OCI-LY1 (cell line): Measurements from ENCODE around the gene CLIC6.
"Not testable (repeated sequence)": the region's sequence is repeated elsewhere in the genome, so short reads cannot be mapped to it uniquely, and the experiment has no call there.

Experiments used
- H2AFZ ChIP-seq: fragments of 200-600 bp; sonication (generic), shearing (Covaris generic); 2 replicates; pipeline ENCODE4 v1.6.0; 2014; ENCODE audit warnings: antibody characterized with exemption, mild to moderate bottlenecking, low read length
- H3F3A ChIP-seq: fragments of 200-600 bp; sonication (generic), shearing (Covaris generic); 2 replicates; pipeline ENCODE4 v1.6.0; 2014; ENCODE audit warnings: mild to moderate bottlenecking, antibody characterized with exemption, low read length, moderate library complexity; ENCODE audit not compliant: insufficient read depth
- H3K27ac ChIP-seq: fragments of 200-600 bp; sonication (generic); 2 replicates; pipeline ENCODE4 v1.5.1; 2014; ENCODE audit warnings: low read length, mixed run types, mild to moderate bottlenecking, low read depth; ENCODE audit not compliant: poor library complexity, severe bottlenecking
- H3K27me3 ChIP-seq: fragments of 200-600 bp; sonication (generic); 2 replicates; pipeline ENCODE4 v1.6.0; 2014; ENCODE audit warnings: antibody characterized with exemption, mild to moderate bottlenecking, low read length, moderate library complexity; ENCODE audit not compliant: insufficient read depth
- H3K36me3 ChIP-seq: fragments of 200-600 bp; sonication (generic); 2 replicates; pipeline ENCODE4 v1.6.1; 2014; ENCODE audit warnings: mild to moderate bottlenecking, antibody characterized with exemption, low read length, moderate library complexity, mixed read lengths; ENCODE audit not compliant: insufficient read depth
- H3K4me1 ChIP-seq: fragments of 200-600 bp; sonication (generic); 2 replicates; pipeline ENCODE4 v1.5.1; 2014; ENCODE audit warnings: mild to moderate bottlenecking, low read length, moderate library complexity; ENCODE audit not compliant: insufficient read depth, severe bottlenecking
- H3K4me2 ChIP-seq: fragments of 200-600 bp; sonication (generic), shearing (Covaris generic); 2 replicates; pipeline ENCODE4 v1.6.1; 2014; ENCODE audit warnings: low read length
- H3K4me3 ChIP-seq: fragments of 200-600 bp; sonication (generic); 2 replicates; pipeline ENCODE4 v1.5.1; 2014; ENCODE audit warnings: low read length, low read depth, mild to moderate bottlenecking, mixed read lengths; ENCODE audit not compliant: poor library complexity, severe bottlenecking
- H3K79me2 ChIP-seq: fragments of 200-600 bp; shearing (Covaris generic); 2 replicates; pipeline ENCODE4 v1.6.1; 2016; ENCODE audit warnings: mixed run types, low read length, mixed read lengths; ENCODE audit not compliant: insufficient read depth
- H3K9ac ChIP-seq: fragments of 200-600 bp; sonication (generic), shearing (Covaris generic); 2 replicates; pipeline ENCODE4 v1.6.1; 2014; ENCODE audit warnings: mild to moderate bottlenecking, low read length, mixed read lengths
- H3K9me2 ChIP-seq: fragments of 200-600 bp; sonication (generic), shearing (Covaris generic); 2 replicates; pipeline ENCODE4 v1.6.1; 2014; ENCODE audit warnings: low read depth, mild to moderate bottlenecking, low read length, mixed read lengths
- H3K9me3 ChIP-seq: fragments of 200-600 bp; shearing (Covaris generic); 2 replicates; pipeline ENCODE4 v1.6.1; 2014; ENCODE audit warnings: low read length, mixed read lengths
- H4K20me1 ChIP-seq: fragments of 200-600 bp; sonication (generic), shearing (Covaris generic); 2 replicates; pipeline ENCODE4 v1.6.0; 2016; ENCODE audit warnings: mild to moderate bottlenecking, low read length; ENCODE audit not compliant: insufficient read depth
- CTCF ChIP-seq: fragments of 200-600 bp; sonication (generic), shearing (Covaris generic); IDR thresholded peaks from 2 replicates; pipeline ENCODE4 v1.5.1; 2017; ENCODE audit warnings: mild to moderate bottlenecking, antibody characterized with exemption, low read length, moderate library complexity, mixed read lengths
- EZH2 ChIP-seq: fragments of 200-600 bp; sonication (generic), shearing (Covaris generic); IDR thresholded peaks from 2 replicates; pipeline ENCODE4 v1.8.0; 2017; ENCODE audit warnings: borderline replicate concordance, mixed run types, mild to moderate bottlenecking, antibody characterized with exemption, low read length, moderate library complexity, mixed read lengths

The CLIC6 gene

DNA sequence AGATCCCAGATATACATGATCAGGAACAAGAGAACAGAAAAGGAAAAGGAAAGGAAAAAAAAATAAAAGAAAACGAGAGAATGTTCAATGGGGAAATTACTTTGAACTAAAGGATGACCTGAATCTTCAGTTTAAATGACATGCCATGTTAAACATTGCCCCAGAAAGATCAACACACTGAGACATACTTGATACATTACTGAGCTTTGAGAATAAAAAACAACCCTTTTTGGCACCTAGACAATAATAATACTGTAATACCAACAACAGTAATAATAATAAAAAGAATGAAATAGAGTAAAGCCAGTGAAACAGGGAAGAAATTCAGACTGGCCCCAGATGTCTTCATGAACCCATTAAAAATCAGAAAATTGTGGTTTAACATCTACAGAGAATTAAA is 44.8 kb downstream of the CLIC6 start:
- no peaks in the 10 kb centered on the region for H3K9me2 ChIP-seq
- no peaks in the 10 kb centered on the region for H4K20me1 ChIP-seq
- no peaks in the 10 kb centered on the region for H3K79me2 ChIP-seq
- TF ChIP-seq EZH2 (no peak), CTCF (no peak)
- H3K9me3 ChIP-seq: no peaks in the 10 kb centered on the region
- no peak overlapping the region for H2AFZ ChIP-seq
- H3K4me2 ChIP-seq: no peak overlapping the region
- no peaks in the 10 kb centered on the region for H3K36me3 ChIP-seq
- no peak overlapping the region for H3K9ac ChIP-seq
- H3K4me1 ChIP-seq: no peaks in the 10 kb centered on the region
- H3K27ac ChIP-seq: no peak overlapping the region
- H3K4me3 ChIP-seq: no peak overlapping the region
- H3K27me3 ChIP-seq: no peaks in the 10 kb centered on the region
- H3F3A ChIP-seq: no peaks in the 10 kb centered on the region

DNA sequence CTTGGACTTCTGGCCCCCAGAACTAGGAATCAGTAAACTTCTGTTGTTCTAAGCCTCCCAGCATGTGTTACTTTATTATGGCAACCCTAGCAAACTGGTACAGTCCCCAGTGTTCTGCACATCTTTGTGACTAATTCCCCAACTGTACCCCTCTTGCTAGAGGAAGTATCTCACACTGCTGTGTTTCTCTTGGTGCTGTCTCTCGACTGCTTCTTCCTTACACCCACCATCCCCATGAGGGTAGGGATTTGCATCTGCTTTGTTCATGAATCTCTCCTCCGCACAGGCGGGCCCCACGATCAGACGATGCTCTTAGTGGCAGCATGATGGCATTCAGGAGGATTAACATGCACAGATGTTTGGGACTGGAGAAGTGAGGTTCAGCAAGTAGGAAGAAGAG is 46.7 kb downstream of the CLIC6 start:
- H3K9me2 ChIP-seq: no peaks in the 10 kb centered on the region
- no peaks in the 10 kb centered on the region for H3F3A ChIP-seq
- H3K9me3 ChIP-seq: no peaks in the 10 kb centered on the region
- no peak overlapping the region for H3K9ac ChIP-seq
- H3K79me2 ChIP-seq: no peaks in the 10 kb centered on the region
- H2AFZ ChIP-seq: no peak overlapping the region
- H3K36me3 ChIP-seq: no peaks in the 10 kb centered on the region
- H4K20me1 ChIP-seq: no peaks in the 10 kb centered on the region
- H3K4me3 ChIP-seq: no peak overlapping the region
- no peak overlapping the region for H3K4me2 ChIP-seq
- H3K4me1 ChIP-seq: no peaks in the 10 kb centered on the region
- no peak for TF ChIP-seq EZH2
- H3K27me3 ChIP-seq: no peaks in the 10 kb centered on the region
- H3K27ac ChIP-seq: no peak overlapping the region

- Histone ChIP-seq H2AFZ (no peak overlapping the region), H3K4me2 (no peak overlapping the region), H3K9ac (no peak overlapping the region), H3K27me3 (no peaks in the 10 kb centered on the region), H3K36me3 (no peaks in the 10 kb centered on the region), H3K4me1 (no peaks in the 10 kb centered on the region), H3K9me2 (no peaks in the 10 kb centered on the region), H3K9me3 (no peaks in the 10 kb centered on the region), H3K79me2 (no peaks in the 10 kb centered on the region), H3K4me3 (no peak overlapping the region), H3K27ac (no peak overlapping the region), H3F3A (no peaks in the 10 kb centered on the region), H4K20me1 (no peaks in the 10 kb centered on the region)
- no peak for TF ChIP-seq EZH2
- TF ChIP-seq CTCF: no peak
Measured at GRCh38 chr21:34715985-34716596, 47.3 kb downstream of the CLIC6 start.

DNA sequence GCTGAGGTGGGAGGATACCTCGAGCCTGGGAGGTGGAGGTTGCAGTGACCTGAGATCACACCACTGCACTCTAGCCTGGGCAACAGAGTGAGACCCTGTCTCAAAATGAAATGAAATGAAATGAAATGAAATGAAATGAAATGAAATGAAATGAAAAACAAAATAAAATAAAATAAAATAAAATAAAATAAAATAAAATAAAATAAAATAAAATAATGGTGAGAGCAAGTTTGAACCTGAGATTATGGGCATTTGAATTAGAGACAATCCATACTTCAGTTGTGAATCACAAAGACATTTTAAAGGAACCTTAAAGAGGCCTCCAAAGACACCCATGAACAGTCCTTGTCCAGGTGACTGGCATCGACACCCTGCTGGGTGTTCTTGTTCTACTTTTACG is 49.7 kb downstream of the CLIC6 start:
- H3K9ac ChIP-seq, H3K36me3 ChIP-seq, H3K9me2 ChIP-seq, H3K79me2 ChIP-seq, H3K4me1 ChIP-seq, H4K20me1 ChIP-seq, H3K27me3 ChIP-seq, H3K9me3 ChIP-seq, H3K27ac ChIP-seq, H3K4me3 ChIP-seq, H3F3A ChIP-seq, H3K4me2 ChIP-seq, H2AFZ ChIP-seq: not testable (repeated sequence)
